HepG2 (cell line): ENCODE results near the gene SCN4B. TPM values are rescaled to one million over a fixed set of nuclear protein-coding genes. Genes with fewer than 3 reads are reported as not detected.
A peak's percentile ranks its signal among the peaks of the same experiment; 100 is the strongest.

Source experiments
- ASH2L ChIP-seq: fragments of 300-600, 200-600 bp; sonication (generic); IDR thresholded peaks from 2 replicates; pipeline ENCODE4 v1.7.0; 2017; ENCODE audit warnings: low read depth, mild to moderate bottlenecking, moderate library complexity, mixed read lengths, low read length; ENCODE audit not compliant: insufficient read length
- CBFB ChIP-seq: sonication (generic); formaldehyde crosslinking; IDR thresholded peaks from 2 replicates; pipeline ENCODE4 v1.4.0; 2020; ENCODE audit warnings: missing genetic modification reagents
- HNRNPK ChIP-seq: fragments of 200-400 bp; formaldehyde crosslinking; IDR thresholded peaks from 2 replicates; pipeline ENCODE4 v1.6.1; 2018; ENCODE audit warnings: low read length, low read depth, moderate library complexity, mild to moderate bottlenecking; ENCODE audit not compliant: poor library complexity, severe bottlenecking
- HNRNPUL1 ChIP-seq: fragments of 200-400 bp; formaldehyde crosslinking; IDR thresholded peaks from 2 replicates; pipeline ENCODE4 v1.6.1; 2017; ENCODE audit warnings: low read depth, mild to moderate bottlenecking, low read length, moderate library complexity
- NFE2L2 ChIP-seq: fragments of 150-350 bp; IDR thresholded peaks from 2 replicates; pipeline ENCODE4 v1.6.1; 2014; ENCODE audit warnings: low read length
- SMAD3 ChIP-seq: sonication (generic); formaldehyde crosslinking; IDR thresholded peaks from 2 replicates; pipeline ENCODE4 v1.4.0; 2020; ENCODE audit warnings: missing genetic modification reagents
- SOX13 ChIP-seq, 3 experiments: fragments of 450-650 bp in 1 of 3; sonication (generic) in 1 of 3; formaldehyde crosslinking in 1 of 3; IDR thresholded peaks in 2 of 3; conservative IDR thresholded peaks in 1 of 3; 2 replicates each; pipeline versions ENCODE4 v1.5.0 to v1.6.1; 2016 to 2020; ENCODE audit warnings: antibody characterized with exemption in 1 of 3, mild to moderate bottlenecking in 1 of 3, missing compliant biosample characterization in 1 of 3, missing genetic modification reagents in 1 of 3, moderate library complexity in 1 of 3
- TAF1 ChIP-seq: sonication (generic); formaldehyde crosslinking; IDR thresholded peaks from 2 replicates; pipeline ENCODE4 v1.4.0; 2020; ENCODE audit warnings: missing genetic modification reagents
- ZC3H4 ChIP-seq: sonication (generic); formaldehyde crosslinking; IDR thresholded peaks from 2 replicates; pipeline ENCODE4 v1.4.0; 2020; ENCODE audit warnings: missing genetic modification reagents, borderline replicate concordance
- ZNF652 ChIP-seq: IDR thresholded peaks from 2 replicates; pipeline ENCODE4 v1.6.1; 2016; ENCODE audit warnings: low read depth, borderline replicate concordance
- polyA plus RNA-seq, 8 experiments: library from polyadenylated mRNA; depleted of rRNA in 3 of 8; stranded (reverse) in 7 of 8; unstranded in 1 of 8; fragments of >200 nt; fragmentation: Illumina TruSeq in 4 of 8; extraction: Trizol in 4 of 8; gene quantifications; 2 replicates each; pipeline versions ENCODE4 v1.2.1 to v1.2.3, GENCODE V29; 2011 to 2016; ENCODE audit warnings: low read depth in 4 of 8, missing spikeins in 1 of 8, mixed read lengths in 1 of 8; ENCODE audit not compliant: insufficient read depth in 1 of 8
- total RNA-seq, 5 experiments: library from RNA; depleted of rRNA; stranded (reverse); fragments of >200 nt; fragmentation: Illumina TruSeq; extraction: Trizol; gene quantifications; 2 replicates each; pipeline ENCODE4 v1.2.3, GENCODE V29; 2016; ENCODE audit warnings: low read depth in 1 of 5
- TF ChIP-seq, protein P1 (sequence below): sonication (generic); formaldehyde crosslinking; conservative IDR thresholded peaks from 2 replicates; pipeline ENCODE4 v1.4.0; 2020; ENCODE audit warnings: missing genetic modification reagents
- TF ChIP-seq, protein P2 (sequence below): sonication (generic); formaldehyde crosslinking; IDR thresholded peaks from 2 replicates; pipeline ENCODE4 v1.5.1; 2020; ENCODE audit warnings: missing genetic modification reagents, mild to moderate bottlenecking, borderline replicate concordance
- TF ChIP-seq, protein P3 (sequence below): sonication (generic); formaldehyde crosslinking; IDR thresholded peaks from 2 replicates; pipeline ENCODE4 v1.4.0; 2020; ENCODE audit warnings: missing genetic modification reagents, borderline replicate concordance
- TF ChIP-seq, protein P4 (sequence below): sonication (generic); formaldehyde crosslinking; conservative IDR thresholded peaks from 2 replicates; pipeline ENCODE4 v1.8.0; 2022; ENCODE audit warnings: mild to moderate bottlenecking, moderate library complexity, missing genetic modification reagents

The SCN4B gene
- total and polyA plus RNA-seq, 2 of the 13 experiments (the other 11 are each of a cell fraction or from before 2014, with no cell fraction given), result 0.04 to 0.29 TPM

DNA sequence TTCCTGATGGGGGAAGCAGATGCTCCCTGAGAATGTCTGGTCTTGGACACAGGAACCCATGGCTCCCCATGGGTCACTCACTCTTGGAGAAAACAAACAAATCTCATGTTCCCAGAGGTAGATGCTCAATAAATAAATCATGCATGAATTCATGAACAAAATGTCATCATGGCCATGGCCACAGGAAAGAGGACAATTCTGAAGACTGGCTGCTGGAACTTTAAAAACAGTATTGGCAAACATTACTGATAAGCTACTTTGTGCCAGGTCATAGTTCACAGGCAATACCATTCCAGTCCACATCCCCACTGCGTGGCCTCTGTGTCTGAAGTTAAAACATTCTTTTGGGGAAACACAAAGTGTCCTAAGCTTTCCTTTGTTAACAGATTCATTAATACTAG is 56.7 kb downstream of the SCN4B start (continued):
- TF ChIP-seq ZNF652 (CRISPR knock-in tag), result no peak
- no peak for TF ChIP-seq HNRNPK
- peak; percentile 75 for TF ChIP-seq SOX13 (IDR thresholded peaks at IDR 0.05)
- peak in 1 of 2 experiments; percentile 96; a peak in 2 of 4 replicates for TF ChIP-seq SOX13 (CRISPR knock-in tag; conservative IDR thresholded peaks at IDR 0.05 in 1 of 2, IDR thresholded peaks at IDR 0.05 in 1 of 2)
- TF ChIP-seq TAF1 (CRISPR knock-in tag), result no peak
- TF ChIP-seq, protein P1, sequence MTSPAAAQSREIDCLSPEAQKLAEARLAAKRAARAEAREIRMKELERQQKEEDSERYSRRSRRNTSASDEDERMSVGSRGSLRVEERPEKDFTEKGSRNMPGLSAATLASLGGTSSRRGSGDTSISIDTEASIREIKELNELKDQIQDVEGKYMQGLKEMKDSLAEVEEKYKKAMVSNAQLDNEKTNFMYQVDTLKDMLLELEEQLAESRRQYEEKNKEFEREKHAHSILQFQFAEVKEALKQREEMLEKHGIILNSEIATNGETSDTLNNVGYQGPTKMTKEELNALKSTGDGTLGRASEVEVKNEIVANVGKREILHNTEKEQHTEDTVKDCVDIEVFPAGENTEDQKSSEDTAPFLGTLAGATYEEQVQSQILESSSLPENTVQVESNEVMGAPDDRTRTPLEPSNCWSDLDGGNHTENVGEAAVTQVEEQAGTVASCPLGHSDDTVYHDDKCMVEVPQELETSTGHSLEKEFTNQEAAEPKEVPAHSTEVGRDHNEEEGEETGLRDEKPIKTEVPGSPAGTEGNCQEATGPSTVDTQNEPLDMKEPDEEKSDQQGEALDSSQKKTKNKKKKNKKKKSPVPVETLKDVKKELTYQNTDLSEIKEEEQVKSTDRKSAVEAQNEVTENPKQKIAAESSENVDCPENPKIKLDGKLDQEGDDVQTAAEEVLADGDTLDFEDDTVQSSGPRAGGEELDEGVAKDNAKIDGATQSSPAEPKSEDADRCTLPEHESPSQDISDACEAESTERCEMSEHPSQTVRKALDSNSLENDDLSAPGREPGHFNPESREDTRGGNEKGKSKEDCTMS, result no peak
- TF ChIP-seq, protein P2, sequence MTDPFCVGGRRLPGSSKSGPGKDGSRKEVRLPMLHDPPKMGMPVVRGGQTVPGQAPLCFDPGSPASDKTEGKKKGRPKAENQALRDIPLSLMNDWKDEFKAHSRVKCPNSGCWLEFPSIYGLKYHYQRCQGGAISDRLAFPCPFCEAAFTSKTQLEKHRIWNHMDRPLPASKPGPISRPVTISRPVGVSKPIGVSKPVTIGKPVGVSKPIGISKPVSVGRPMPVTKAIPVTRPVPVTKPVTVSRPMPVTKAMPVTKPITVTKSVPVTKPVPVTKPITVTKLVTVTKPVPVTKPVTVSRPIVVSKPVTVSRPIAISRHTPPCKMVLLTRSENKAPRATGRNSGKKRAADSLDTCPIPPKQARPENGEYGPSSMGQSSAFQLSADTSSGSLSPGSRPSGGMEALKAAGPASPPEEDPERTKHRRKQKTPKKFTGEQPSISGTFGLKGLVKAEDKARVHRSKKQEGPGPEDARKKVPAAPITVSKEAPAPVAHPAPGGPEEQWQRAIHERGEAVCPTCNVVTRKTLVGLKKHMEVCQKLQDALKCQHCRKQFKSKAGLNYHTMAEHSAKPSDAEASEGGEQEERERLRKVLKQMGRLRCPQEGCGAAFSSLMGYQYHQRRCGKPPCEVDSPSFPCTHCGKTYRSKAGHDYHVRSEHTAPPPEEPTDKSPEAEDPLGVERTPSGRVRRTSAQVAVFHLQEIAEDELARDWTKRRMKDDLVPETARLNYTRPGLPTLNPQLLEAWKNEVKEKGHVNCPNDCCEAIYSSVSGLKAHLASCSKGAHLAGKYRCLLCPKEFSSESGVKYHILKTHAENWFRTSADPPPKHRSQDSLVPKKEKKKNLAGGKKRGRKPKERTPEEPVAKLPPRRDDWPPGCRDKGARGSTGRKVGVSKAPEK, result peak; percentile 70; the same call in 1 of the 2 replicates
- TF ChIP-seq ZC3H4 (CRISPR knock-in tag), result no peak
- TF ChIP-seq, protein P3, sequence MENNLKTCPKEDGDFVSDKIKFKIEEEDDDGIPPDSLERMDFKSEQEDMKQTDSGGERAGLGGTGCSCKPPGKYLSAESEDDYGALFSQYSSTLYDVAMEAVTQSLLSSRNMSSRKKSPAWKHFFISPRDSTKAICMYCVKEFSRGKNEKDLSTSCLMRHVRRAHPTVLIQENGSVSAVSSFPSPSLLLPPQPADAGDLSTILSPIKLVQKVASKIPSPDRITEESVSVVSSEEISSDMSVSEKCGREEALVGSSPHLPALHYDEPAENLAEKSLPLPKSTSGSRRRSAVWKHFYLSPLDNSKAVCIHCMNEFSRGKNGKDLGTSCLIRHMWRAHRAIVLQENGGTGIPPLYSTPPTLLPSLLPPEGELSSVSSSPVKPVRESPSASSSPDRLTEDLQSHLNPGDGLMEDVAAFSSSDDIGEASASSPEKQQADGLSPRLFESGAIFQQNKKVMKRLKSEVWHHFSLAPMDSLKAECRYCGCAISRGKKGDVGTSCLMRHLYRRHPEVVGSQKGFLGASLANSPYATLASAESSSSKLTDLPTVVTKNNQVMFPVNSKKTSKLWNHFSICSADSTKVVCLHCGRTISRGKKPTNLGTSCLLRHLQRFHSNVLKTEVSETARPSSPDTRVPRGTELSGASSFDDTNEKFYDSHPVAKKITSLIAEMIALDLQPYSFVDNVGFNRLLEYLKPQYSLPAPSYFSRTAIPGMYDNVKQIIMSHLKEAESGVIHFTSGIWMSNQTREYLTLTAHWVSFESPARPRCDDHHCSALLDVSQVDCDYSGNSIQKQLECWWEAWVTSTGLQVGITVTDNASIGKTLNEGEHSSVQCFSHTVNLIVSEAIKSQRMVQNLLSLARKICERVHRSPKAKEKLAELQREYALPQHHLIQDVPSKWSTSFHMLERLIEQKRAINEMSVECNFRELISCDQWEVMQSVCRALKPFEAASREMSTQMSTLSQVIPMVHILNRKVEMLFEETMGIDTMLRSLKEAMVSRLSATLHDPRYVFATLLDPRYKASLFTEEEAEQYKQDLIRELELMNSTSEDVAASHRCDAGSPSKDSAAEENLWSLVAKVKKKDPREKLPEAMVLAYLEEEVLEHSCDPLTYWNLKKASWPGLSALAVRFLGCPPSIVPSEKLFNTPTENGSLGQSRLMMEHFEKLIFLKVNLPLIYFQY (CRISPR knock-in tag), result no peak
- TF ChIP-seq CBFB (CRISPR knock-in tag), result no peak
- TF ChIP-seq HNRNPUL1, result no peak
- TF ChIP-seq SMAD3 (CRISPR knock-in tag), result peak; percentile 50; the same call in 1 of the 2 replicates
- peak; percentile 30 for TF ChIP-seq ASH2L
- TF ChIP-seq NFE2L2, result no peak
- TF ChIP-seq, protein P4, sequence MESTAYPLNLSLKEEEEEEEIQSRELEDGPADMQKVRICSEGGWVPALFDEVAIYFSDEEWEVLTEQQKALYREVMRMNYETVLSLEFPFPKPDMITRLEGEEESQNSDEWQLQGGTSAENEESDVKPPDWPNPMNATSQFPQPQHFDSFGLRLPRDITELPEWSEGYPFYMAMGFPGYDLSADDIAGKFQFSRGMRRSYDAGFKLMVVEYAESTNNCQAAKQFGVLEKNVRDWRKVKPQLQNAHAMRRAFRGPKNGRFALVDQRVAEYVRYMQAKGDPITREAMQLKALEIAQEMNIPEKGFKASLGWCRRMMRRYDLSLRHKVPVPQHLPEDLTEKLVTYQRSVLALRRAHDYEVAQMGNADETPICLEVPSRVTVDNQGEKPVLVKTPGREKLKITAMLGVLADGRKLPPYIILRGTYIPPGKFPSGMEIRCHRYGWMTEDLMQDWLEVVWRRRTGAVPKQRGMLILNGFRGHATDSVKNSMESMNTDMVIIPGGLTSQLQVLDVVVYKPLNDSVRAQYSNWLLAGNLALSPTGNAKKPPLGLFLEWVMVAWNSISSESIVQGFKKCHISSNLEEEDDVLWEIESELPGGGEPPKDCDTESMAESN (CRISPR knock-in tag), result no peak
